ENCODE results near the gene IFRD1. TPM values are rescaled to one million over a fixed set of nuclear protein-coding genes. Genes with fewer than 3 reads are reported as not detected.

The IFRD1 gene
- total and polyA plus RNA-seq, 10 donors: 22.9 to 111 (median 45.5) TPM

- TF ChIP-seq POLR2A (IDR thresholded peaks at IDR 0.05) (no peak), POLR2AphosphoS5 (IDR thresholded peaks at IDR 0.05) (no peak), CTCF (IDR thresholded peaks at IDR 0.05 in 8 of 11, conservative IDR thresholded peaks at IDR 0.05 in 3 of 11) (no peak)
- 58 to 92% (median 72%) methylated on average over 3 of the region's 3 CpGs for WGBS, 5 donors
- H3K27ac ChIP-seq: peak overlapping the region in 6 of 8 donors; percentile 6 to 100 (median 22)
- H3K27me3 ChIP-seq (replicated peaks in 1 of 7): no peaks in the 10 kb centered on the region
- no peaks in the 10 kb centered on the region for H3K9me3 ChIP-seq
- H3K36me3 ChIP-seq: no peaks in the 10 kb centered on the region
- H3K4me1 ChIP-seq: peaks cover 11 to 40% (median 24%) of the 10 kb centered on the region in 6 donors
- no peak overlapping the region for H3K4me3 ChIP-seq
- intact Hi-C loops (cut with DNase I; ENCODE audit: low total_unique reads): no loop called here
- no peak for DNase-seq
Observed at GRCh38 chr7:112447406-112447805, 2.9 kb upstream of the IFRD1 start.

- intact Hi-C loops (cut with DNase I; ENCODE audit: low total_unique reads): no loop called here
- Histone ChIP-seq H3K27ac (peak overlapping the region in 5 of 8 donors; percentile 4 to 100 (median 98)), H3K36me3 (no peaks in the 10 kb centered on the region), H3K9me3 (no peaks in the 10 kb centered on the region), H3K4me1 (peaks cover 13 to 50% (median 34%) of the 10 kb centered on the region in 6 donors), H3K27me3 (replicated peaks in 1 of 7) (no peaks in the 10 kb centered on the region), H3K4me3 (peak overlapping the region in 1 of 8 donors; percentile 25)
- WGBS, 5 donors: 79 to 86% (median 83%) methylated on average over 2 of the region's 2 CpGs
- no peak for DNase-seq
- TF ChIP-seq POLR2A (IDR thresholded peaks at IDR 0.05) (no peak), POLR2AphosphoS5 (IDR thresholded peaks at IDR 0.05) (no peak), CTCF (IDR thresholded peaks at IDR 0.05 in 8 of 11, conservative IDR thresholded peaks at IDR 0.05 in 3 of 11) (no peak)
Observed at GRCh38 chr7:112448381-112448780, 1.9 kb upstream of the IFRD1 start.

- DNase-seq: no peak
- H3K27me3 ChIP-seq (replicated peaks in 1 of 7): no peaks in the 10 kb centered on the region
- TF ChIP-seq POLR2AphosphoS5 (IDR thresholded peaks at IDR 0.05) (no peak), CTCF (IDR thresholded peaks at IDR 0.05 in 8 of 11, conservative IDR thresholded peaks at IDR 0.05 in 3 of 11) (no peak), POLR2A (IDR thresholded peaks at IDR 0.05) (no peak)
- intact Hi-C loops (cut with DNase I; ENCODE audit: low total_unique reads): no loop called here
- H3K36me3 ChIP-seq: no peaks in the 10 kb centered on the region
- H3K4me3 ChIP-seq: peak overlapping the region in 1 of 8 donors; percentile 25
- WGBS, 5 donors: 72 to 82% (median 73%) methylated on average over 3 of the region's 3 CpGs
- H3K27ac ChIP-seq: peak overlapping the region in 6 of 8 donors; percentile 4 to 100 (median 98)
- H3K9me3 ChIP-seq: no peaks in the 10 kb centered on the region
- H3K4me1 ChIP-seq: peaks cover 18 to 55% (median 39%) of the 10 kb centered on the region in 6 donors
Observed at GRCh38 chr7:112448891-112449290, 1.4 kb upstream of the IFRD1 start.

GRCh38 chr7:112449353-112449752, 907 bp upstream of the IFRD1 start:
- TF ChIP-seq POLR2AphosphoS5 (IDR thresholded peaks at IDR 0.05): no peak
- TF ChIP-seq POLR2A (IDR thresholded peaks at IDR 0.05): no peak
- no peak for TF ChIP-seq CTCF (IDR thresholded peaks at IDR 0.05 in 8 of 11, conservative IDR thresholded peaks at IDR 0.05 in 3 of 11)
- WGBS, 5 donors: 48 to 55% (median 52%) methylated on average over 5 of the region's 5 CpGs

More at GRCh38 chr7:112449353-112449752, 907 bp upstream of the IFRD1 start:
- peaks cover 18 to 59% (median 43%) of the 10 kb centered on the region in 6 donors for H3K4me1 ChIP-seq
- DNase-seq: no peak
- no peaks in the 10 kb centered on the region for H3K36me3 ChIP-seq
- no peaks in the 10 kb centered on the region for H3K27me3 ChIP-seq (replicated peaks in 1 of 7)
- intact Hi-C loops (cut with DNase I; ENCODE audit: low total_unique reads): no loop called here
- H3K27ac ChIP-seq: peak overlapping the region in 6 of 8 donors; percentile 97 to 100 (median 98)
- peak overlapping the region in 7 of 8 donors; percentile 80 to 97 (median 92) for H3K4me3 ChIP-seq
- H3K9me3 ChIP-seq: no peaks in the 10 kb centered on the region
